Heart left ventricle (tissue), 13 donors: ENCODE results near the gene AFF3.

Experiments used
- POLR2A ChIP-seq, 2 donors: fragments of 450-650 bp; IDR thresholded peaks; one replicate each; pipeline ENCODE4 v1.6.1; 2017; ENCODE audit warnings: antibody characterized with exemption in 2 of 2, mild to moderate bottlenecking in 2 of 2, moderate library complexity in 2 of 2
- TF ChIP-seq, protein P1 (sequence below), 12 donors: fragments of 200-600 bp; sonication (generic) in 4 of 12; IDR thresholded peaks; one replicate each; pipeline versions ENCODE4 v1.5.0 to v1.8.0; 2018 to 2022; ENCODE audit warnings: antibody characterized with exemption in 12 of 12, mild to moderate bottlenecking in 5 of 12
- donor health status: ischemic (EF 13 %, LVEDD 7.1; RV severe dilation, severe dysfunction).
- donor health status: DM: no; HTN: yes; CAD: no.
- donor health status: DM: no; HTN: no; CAD: no.
- donor health status: ischemic (EF 25% LVEDD 6.9; RV normal size, moderate dysfunction).
- donor health status: ischemic (EF 25% LVEDD 5.7; RV mildly dilated, moderate dysfunction).
- donor health status: ischemic (EF 35%, LVEDD 5.7; RV mildly dilated, moderate dysfunction).
- donor health status: nonischemic (EF 11% LVEDD 7.7; RV severe dilation, severe dysfunction).
- donor health status: DM: yes; HTN: yes; CAD: no.
- donor health status: PGD.
- donor health status: ischemic (EF 29% LVEDD 5.4; RV normal size, mild dysfunction).
- donor health status: nonischemic (EF 23%, LVEDD 6.1; RV moderate dilation, normal function).

DNA sequence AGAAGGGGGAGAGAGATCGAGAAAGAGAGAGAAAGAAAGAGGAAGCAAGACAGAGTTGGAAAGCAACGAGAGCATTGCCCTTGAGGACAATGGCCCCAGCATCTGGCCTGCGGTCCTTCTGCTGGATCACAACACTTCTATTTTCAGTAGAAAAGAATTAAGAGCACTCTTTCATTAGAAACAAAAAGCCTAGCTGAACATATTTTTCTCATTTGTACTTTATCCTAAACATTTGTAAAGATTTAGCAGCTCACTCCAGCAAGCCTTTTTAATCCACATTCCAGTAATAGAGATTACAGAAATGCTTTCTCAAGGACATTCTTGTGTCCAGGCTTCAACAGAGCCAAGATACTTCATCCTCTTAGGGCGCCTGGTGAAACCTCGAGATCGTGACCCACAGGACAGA is 31.6 kb upstream of the AFF3 start:
- no peak for TF ChIP-seq POLR2A (IDR thresholded peaks at IDR 0.05)
- TF ChIP-seq, protein P1, sequence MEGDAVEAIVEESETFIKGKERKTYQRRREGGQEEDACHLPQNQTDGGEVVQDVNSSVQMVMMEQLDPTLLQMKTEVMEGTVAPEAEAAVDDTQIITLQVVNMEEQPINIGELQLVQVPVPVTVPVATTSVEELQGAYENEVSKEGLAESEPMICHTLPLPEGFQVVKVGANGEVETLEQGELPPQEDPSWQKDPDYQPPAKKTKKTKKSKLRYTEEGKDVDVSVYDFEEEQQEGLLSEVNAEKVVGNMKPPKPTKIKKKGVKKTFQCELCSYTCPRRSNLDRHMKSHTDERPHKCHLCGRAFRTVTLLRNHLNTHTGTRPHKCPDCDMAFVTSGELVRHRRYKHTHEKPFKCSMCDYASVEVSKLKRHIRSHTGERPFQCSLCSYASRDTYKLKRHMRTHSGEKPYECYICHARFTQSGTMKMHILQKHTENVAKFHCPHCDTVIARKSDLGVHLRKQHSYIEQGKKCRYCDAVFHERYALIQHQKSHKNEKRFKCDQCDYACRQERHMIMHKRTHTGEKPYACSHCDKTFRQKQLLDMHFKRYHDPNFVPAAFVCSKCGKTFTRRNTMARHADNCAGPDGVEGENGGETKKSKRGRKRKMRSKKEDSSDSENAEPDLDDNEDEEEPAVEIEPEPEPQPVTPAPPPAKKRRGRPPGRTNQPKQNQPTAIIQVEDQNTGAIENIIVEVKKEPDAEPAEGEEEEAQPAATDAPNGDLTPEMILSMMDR (IDR thresholded peaks at IDR 0.05), result no peak
